ENCODE results near the gene TTLL5. TPM values are rescaled to one million over a fixed set of nuclear protein-coding genes. Genes with fewer than 3 reads are reported as not detected.

TTLL5 gene
- total RNA-seq, 1 experiment from 2014 or later: 34.7 TPM

- H2AFZ ChIP-seq (ENCODE audit: low read length): no peak overlapping the region
- CTCF ChIA-PET: no interaction called here
- no peak overlapping the region for H3K4me3 ChIP-seq (ENCODE audit: low read length)
- H3K9me3 ChIP-seq (ENCODE audit: low read length): no peaks in the 10 kb centered on the region
- H3K4me1 ChIP-seq (ENCODE audit: insufficient read depth, low read length): peaks cover 4% of the 10 kb centered on the region
- H3K4me2 ChIP-seq (ENCODE audit: low read length): no peak overlapping the region
- DNase-seq: no peak
- POLR2A ChIA-PET (ENCODE audit: unreplicated experiment): no interaction called here
- BruUV-seq (replicated peaks): no TSS peak
- H3K27me3 ChIP-seq (ENCODE audit: low read length): no peaks in the 10 kb centered on the region
- no peaks in the 10 kb centered on the region for H4K20me1 ChIP-seq (ENCODE audit: low read length)
- H3K27ac ChIP-seq (ENCODE audit: low read length): no peak overlapping the region
- no peaks in the 10 kb centered on the region for H3K36me3 ChIP-seq (ENCODE audit: low read depth, low read length)
- H3K79me2 ChIP-seq (ENCODE audit: low read length): no peaks in the 10 kb centered on the region
- intact Hi-C loops (cut with micrococcal nuclease): no loop called here
- H3K9ac ChIP-seq (ENCODE audit: low read length): no peak overlapping the region
- H3K9me2 ChIP-seq (replicated peaks; ENCODE audit: low read length): no peaks in the 10 kb centered on the region
- TF ChIP-seq EZH2 (IDR thresholded peaks at IDR 0.05; ENCODE audit: low read length, unreplicated experiment): no peak
- TF ChIP-seq, protein P1, sequence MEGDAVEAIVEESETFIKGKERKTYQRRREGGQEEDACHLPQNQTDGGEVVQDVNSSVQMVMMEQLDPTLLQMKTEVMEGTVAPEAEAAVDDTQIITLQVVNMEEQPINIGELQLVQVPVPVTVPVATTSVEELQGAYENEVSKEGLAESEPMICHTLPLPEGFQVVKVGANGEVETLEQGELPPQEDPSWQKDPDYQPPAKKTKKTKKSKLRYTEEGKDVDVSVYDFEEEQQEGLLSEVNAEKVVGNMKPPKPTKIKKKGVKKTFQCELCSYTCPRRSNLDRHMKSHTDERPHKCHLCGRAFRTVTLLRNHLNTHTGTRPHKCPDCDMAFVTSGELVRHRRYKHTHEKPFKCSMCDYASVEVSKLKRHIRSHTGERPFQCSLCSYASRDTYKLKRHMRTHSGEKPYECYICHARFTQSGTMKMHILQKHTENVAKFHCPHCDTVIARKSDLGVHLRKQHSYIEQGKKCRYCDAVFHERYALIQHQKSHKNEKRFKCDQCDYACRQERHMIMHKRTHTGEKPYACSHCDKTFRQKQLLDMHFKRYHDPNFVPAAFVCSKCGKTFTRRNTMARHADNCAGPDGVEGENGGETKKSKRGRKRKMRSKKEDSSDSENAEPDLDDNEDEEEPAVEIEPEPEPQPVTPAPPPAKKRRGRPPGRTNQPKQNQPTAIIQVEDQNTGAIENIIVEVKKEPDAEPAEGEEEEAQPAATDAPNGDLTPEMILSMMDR (conservative IDR thresholded peaks at IDR 0.05; ENCODE audit: low read depth, low read length): no peak
- no peak for TF ChIP-seq EZH2phosphoT487 (IDR thresholded peaks at IDR 0.05; ENCODE audit: borderline replicate concordance, low read length)
- H3F3A ChIP-seq (ENCODE audit: low read length, unreplicated experiment): no peaks in the 10 kb centered on the region
- no peak for ATAC-seq
These were observed 272.8 kb downstream of the TTLL5 start for GRCh38 chr14:75933712-75934296.

DNA sequence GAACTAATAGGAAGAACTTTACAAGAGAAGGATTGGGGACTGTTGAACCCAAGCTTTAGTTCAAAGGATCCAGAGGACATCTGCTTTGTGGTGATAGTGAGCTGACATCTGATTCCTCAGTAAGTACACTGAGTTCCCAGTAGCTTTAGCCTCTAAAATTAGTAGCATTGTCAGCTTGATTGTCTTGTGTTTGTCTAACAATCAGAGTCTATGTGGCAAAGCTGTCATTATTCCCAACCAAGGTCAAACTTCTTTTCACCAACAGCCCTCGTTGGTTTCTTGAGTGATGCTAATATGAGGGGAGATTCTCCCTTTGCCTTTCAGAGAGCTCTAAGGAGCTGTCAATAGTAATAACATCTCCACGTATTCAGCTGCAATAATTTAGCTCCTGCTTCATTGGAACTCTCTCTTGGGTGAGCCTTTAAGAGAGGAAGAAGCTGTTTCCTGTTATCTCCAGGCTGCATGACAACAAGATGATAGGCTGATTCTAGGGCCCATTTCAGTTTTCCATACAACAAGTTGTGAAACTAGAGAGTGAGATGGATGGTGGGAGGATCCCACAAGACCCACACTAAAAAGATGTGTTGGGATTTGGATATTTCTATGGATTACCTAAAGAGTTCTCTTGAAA, 274.1 kb downstream of the TTLL5 start:
- no peak overlapping the region for H2AFZ ChIP-seq (ENCODE audit: low read length)
- peaks cover 8% of the 10 kb centered on the region for H3K4me1 ChIP-seq (ENCODE audit: insufficient read depth, low read length)
- intact Hi-C loops (cut with micrococcal nuclease): no loop called here
- DNase-seq (no peak), ATAC-seq (no peak)
- ChIA-PET POLR2A (ENCODE audit: unreplicated experiment) (no interaction called here), CTCF (no interaction called here)
- no peak for TF ChIP-seq EZH2phosphoT487 (IDR thresholded peaks at IDR 0.05; ENCODE audit: borderline replicate concordance, low read length)
- TF ChIP-seq EZH2 (IDR thresholded peaks at IDR 0.05; ENCODE audit: low read length, unreplicated experiment): no peak
- TF ChIP-seq, protein P1 (conservative IDR thresholded peaks at IDR 0.05; ENCODE audit: low read depth, low read length): no peak
- H3K27me3 ChIP-seq (ENCODE audit: low read length): no peaks in the 10 kb centered on the region
- H3K27ac ChIP-seq (ENCODE audit: low read length): no peak overlapping the region
- no TSS peak for BruUV-seq (replicated peaks)
- no peak overlapping the region for H3K4me2 ChIP-seq (ENCODE audit: low read length)
- no peak overlapping the region for H3K9ac ChIP-seq (ENCODE audit: low read length)
- no peaks in the 10 kb centered on the region for H3K9me3 ChIP-seq (ENCODE audit: low read length)
- H3F3A ChIP-seq (ENCODE audit: low read length, unreplicated experiment): no peaks in the 10 kb centered on the region
- no peak overlapping the region for H3K4me3 ChIP-seq (ENCODE audit: low read length)
- H3K79me2 ChIP-seq (ENCODE audit: low read length): no peaks in the 10 kb centered on the region
- H4K20me1 ChIP-seq (ENCODE audit: low read length): no peaks in the 10 kb centered on the region
- H3K36me3 ChIP-seq (ENCODE audit: low read depth, low read length): no peaks in the 10 kb centered on the region
- H3K9me2 ChIP-seq (replicated peaks; ENCODE audit: low read length): no peaks in the 10 kb centered on the region

DNA sequence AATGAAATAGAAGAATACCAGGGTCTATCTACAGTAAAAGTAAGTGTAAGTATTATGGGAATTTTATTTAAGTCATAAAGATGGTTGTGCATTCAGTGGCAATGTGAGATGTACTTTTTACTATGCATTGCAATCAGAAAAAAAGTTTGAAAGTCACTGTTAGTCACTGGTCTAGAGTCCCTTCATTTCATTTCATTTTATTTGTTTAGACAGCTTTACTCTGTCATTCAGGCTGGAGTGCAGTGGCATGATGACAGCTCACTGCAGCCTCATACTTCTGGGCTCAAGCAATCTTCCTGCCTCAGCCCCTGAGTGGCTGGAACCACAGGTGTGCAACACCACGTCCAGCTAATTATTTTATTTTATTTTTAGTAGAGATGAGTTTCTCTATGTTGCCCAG, 278.2 kb downstream of the TTLL5 start:
- H3K36me3 ChIP-seq (ENCODE audit: low read depth, low read length): no peaks in the 10 kb centered on the region
- ATAC-seq (peak; percentile 83), DNase-seq (peak; percentile 54)
- no peaks in the 10 kb centered on the region for H3K9me2 ChIP-seq (replicated peaks; ENCODE audit: low read length)
- no peak overlapping the region for H3K9ac ChIP-seq (ENCODE audit: low read length)
- TF ChIP-seq EZH2phosphoT487 (IDR thresholded peaks at IDR 0.05; ENCODE audit: borderline replicate concordance, low read length) (no peak), EZH2 (IDR thresholded peaks at IDR 0.05; ENCODE audit: low read length, unreplicated experiment) (no peak)
- TF ChIP-seq, protein P1 (conservative IDR thresholded peaks at IDR 0.05; ENCODE audit: low read depth, low read length): no peak
- peaks cover 8% of the 10 kb centered on the region for H3K4me1 ChIP-seq (ENCODE audit: insufficient read depth, low read length)
- H3K9me3 ChIP-seq (ENCODE audit: low read length): no peaks in the 10 kb centered on the region
- H3F3A ChIP-seq (ENCODE audit: low read length, unreplicated experiment): no peaks in the 10 kb centered on the region
- no peak overlapping the region for H2AFZ ChIP-seq (ENCODE audit: low read length)
- CTCF ChIA-PET: interaction anchor here (0.6 kb wide), 1 partner anchor 33 kb away, joined by 3 read pairs; no protein-coding TSS in a partner anchor
- H3K4me2 ChIP-seq (ENCODE audit: low read length): no peak overlapping the region
- intact Hi-C loops (cut with micrococcal nuclease): no loop called here
- H3K79me2 ChIP-seq (ENCODE audit: low read length): no peaks in the 10 kb centered on the region
- no peak overlapping the region for H3K4me3 ChIP-seq (ENCODE audit: low read length)
- H3K27ac ChIP-seq (ENCODE audit: low read length): peak overlapping the region; percentile 18; the same call in 1 of the 2 replicates
- no peaks in the 10 kb centered on the region for H3K27me3 ChIP-seq (ENCODE audit: low read length)
- POLR2A ChIA-PET (ENCODE audit: unreplicated experiment): interaction anchor here (0.6 kb wide), 1 partner anchor 20 kb away, joined by 5 read pairs; no protein-coding TSS in a partner anchor
- H4K20me1 ChIP-seq (ENCODE audit: low read length): no peaks in the 10 kb centered on the region
- BruUV-seq (replicated peaks): no TSS peak

Measured in PC-3 (cell line).